GM12873 (cell line): ENCODE measurements around the gene ANOS1.
A peak's percentile ranks its signal among the peaks of the same experiment; 100 is the strongest.

ENCODE experiments used
- TF ChIP-seq, protein P1 (sequence below): IDR thresholded peaks from 2 replicates; pipeline ENCODE4 v1.5.1; 2012; ENCODE audit warnings: low read depth, mild to moderate bottlenecking, moderate library complexity, low read length, control low read depth; ENCODE audit not compliant: insufficient read depth; ENCODE audit errors: missing control alignments

ANOS1 gene

DNA sequence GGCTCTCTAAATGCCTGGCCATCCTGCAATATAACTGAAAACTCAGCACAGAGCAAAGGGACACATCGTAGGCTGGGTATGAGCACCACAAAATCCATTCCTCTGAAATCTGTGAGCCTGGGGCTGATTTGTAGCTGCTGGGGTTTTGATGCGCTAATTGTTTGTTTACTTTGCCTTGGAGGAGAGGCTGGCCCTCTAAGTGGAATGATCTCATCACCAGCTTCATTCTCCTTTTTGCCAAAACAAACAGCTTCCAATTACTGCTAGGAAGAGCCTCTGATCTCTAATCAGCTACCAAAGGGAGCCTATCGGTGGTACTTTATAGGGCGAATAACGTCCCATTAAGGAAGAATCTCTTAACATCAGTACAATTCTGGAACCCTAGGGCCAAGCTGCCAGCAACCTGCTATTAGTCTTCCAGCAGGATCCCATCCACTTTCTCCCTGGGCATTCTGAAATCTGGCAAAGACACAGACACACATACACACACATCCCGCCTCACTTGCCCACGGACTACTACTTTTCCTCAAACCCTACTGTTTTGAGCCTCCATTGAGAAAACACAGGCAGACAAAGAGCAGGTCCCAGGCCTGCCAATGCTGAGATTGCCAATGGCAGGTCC, 5.8 kb downstream of the ANOS1 start:
- TF ChIP-seq, protein P1, sequence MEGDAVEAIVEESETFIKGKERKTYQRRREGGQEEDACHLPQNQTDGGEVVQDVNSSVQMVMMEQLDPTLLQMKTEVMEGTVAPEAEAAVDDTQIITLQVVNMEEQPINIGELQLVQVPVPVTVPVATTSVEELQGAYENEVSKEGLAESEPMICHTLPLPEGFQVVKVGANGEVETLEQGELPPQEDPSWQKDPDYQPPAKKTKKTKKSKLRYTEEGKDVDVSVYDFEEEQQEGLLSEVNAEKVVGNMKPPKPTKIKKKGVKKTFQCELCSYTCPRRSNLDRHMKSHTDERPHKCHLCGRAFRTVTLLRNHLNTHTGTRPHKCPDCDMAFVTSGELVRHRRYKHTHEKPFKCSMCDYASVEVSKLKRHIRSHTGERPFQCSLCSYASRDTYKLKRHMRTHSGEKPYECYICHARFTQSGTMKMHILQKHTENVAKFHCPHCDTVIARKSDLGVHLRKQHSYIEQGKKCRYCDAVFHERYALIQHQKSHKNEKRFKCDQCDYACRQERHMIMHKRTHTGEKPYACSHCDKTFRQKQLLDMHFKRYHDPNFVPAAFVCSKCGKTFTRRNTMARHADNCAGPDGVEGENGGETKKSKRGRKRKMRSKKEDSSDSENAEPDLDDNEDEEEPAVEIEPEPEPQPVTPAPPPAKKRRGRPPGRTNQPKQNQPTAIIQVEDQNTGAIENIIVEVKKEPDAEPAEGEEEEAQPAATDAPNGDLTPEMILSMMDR = no peak

- TF ChIP-seq, protein P1 = peak; percentile 48
Measured at GRCh38 chrX:8724300-8724699, 7.6 kb downstream of the ANOS1 start.

DNA sequence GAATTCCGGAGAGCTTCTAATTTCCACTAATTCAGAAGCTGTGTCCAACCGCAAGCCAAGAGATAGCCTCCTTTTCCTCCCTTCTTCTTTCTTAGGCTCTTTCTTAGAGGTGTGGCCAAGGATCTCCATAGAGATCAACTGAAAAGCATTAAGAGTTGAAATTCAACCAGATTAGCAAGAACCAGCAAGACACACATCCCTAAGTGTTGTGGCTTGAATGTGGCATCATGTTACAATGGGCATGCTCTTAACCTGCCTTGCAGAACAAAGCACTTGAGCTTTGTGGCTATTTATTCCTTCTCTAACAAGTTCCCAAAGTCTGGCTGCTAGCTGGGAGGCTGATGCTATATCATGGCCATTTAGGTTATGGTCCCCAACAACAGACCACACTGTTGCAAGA, 10.4 kb downstream of the ANOS1 start:
- TF ChIP-seq, protein P1 = no peak

DNA sequence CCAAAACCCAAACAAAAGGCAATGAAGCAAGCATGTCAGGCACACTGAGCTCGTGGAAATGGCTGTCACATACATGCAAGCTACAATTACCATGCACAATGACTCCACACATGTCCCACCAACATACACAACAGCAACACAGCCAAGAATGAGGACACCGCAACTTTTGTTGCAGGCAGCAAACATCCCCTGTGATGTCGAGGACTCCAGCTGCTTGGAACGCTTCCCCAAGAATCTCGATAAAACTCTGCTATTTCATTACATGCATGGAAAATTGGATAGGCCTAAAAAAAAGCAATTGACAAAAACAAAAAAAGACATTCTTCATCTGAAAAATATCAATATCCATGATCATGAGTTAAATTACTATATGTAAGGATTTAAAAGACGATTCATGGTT, 11.8 kb downstream of the ANOS1 start:
- TF ChIP-seq, protein P1 = no peak

DNA sequence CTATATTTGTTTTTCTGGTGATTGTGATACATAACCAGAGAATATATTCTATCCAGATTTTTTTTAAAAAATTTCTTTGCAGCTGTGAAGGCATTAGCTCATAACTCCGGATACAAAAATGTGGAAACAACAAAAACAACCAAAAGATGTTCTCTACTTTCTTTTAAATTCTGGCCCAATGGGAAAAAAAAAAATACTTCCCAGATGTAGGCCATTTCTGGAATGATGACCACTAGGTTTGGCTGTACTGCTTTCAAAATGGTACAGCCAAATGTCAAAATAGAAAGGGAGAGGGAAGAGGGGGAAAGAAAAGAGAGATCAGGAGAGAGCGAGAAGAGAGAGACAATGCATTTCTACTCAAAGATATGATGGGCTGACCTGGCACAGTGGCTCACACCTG, 14.6 kb downstream of the ANOS1 start:
- TF ChIP-seq, protein P1 = no peak

DNA sequence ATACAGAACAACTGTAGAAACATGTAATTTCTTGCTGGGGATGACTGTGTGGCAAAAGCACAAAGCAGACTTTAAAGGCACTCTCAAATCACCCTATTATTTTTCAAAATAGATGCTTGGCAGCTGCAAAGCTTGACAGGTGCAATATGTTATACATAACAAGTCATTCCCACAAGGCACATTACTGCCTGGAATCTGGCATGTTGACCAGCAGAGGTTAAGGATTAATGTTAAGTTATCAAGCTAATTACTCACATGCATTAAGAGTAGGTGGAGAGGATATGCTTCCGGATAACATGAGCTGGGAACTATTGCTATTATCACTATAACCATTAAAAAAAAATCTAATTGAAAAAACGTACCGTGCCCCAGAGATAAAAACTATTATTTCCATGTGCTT, 17.8 kb downstream of the ANOS1 start:
- TF ChIP-seq, protein P1 = no peak

DNA sequence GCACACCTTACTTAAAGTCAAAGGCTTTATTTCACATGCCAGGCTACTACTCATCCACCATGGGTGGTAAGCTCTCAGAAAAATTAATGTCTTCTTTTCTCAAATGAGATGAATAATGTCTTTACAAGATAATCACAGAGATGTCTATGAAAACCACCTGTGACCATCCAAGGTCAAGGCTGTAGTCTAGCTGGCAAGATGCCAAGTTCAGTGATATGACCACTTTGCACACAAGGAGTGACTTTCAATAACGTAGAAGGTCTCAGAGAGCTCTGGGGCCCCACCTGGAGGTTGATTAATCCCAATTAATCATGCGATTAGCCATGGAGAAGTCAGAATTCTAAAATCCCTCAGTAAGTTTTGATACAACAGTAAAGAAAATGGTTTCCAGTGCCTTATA, 20.5 kb downstream of the ANOS1 start:
- TF ChIP-seq, protein P1 = no peak
